PFSK-1 (cell line): ENCODE data around the gene C1orf174.

Experiments
- POLR2AphosphoS5 ChIP-seq: IDR thresholded peaks from 2 replicates; pipeline ENCODE4 v1.6.1; 2012; ENCODE audit warnings: low read depth, mild to moderate bottlenecking, control low read depth, low read length, moderate library complexity
- REST ChIP-seq, 2 experiments: IDR thresholded peaks; 2 replicates each; pipeline versions ENCODE4 v1.6.1 to v1.8.0; 2011 to 2012; ENCODE audit warnings: low read depth in 2 of 2, low read length in 2 of 2, control low read depth in 1 of 2, inconsistent platforms in 1 of 2, mild to moderate bottlenecking in 1 of 2, moderate library complexity in 1 of 2; ENCODE audit not compliant: insufficient read depth in 1 of 2
- SIN3A ChIP-seq: IDR thresholded peaks from 2 replicates; pipeline ENCODE4 v1.6.1; 2012; ENCODE audit warnings: mild to moderate bottlenecking, low read length, moderate library complexity, borderline replicate concordance; ENCODE audit not compliant: insufficient read depth
- TAF1 ChIP-seq: IDR thresholded peaks from 2 replicates; pipeline ENCODE4 v1.6.1; 2012; ENCODE audit warnings: low read length, control low read depth, borderline replicate concordance; ENCODE audit not compliant: insufficient read depth

- TF ChIP-seq REST (IDR thresholded peaks at IDR 0.05; ENCODE audit: insufficient read depth in 1 of 2, low read depth in 2 of 2, low read length in 2 of 2) (no peak), SIN3A (no peak), TAF1 (no peak), POLR2AphosphoS5 (no peak)
These were observed 14.3 kb upstream of the C1orf174 start for GRCh38 chr1:3914331-3914851.
